ENCODE data around the gene TMEM59. TPM values are rescaled to one million over a fixed set of nuclear protein-coding genes. Genes with fewer than 3 reads are reported as not detected.

Gene TMEM59
- polyA plus RNA-seq, 1 donor (not counting 4 experiments of a cell fraction or from before 2014, with no cell fraction given), result 342 TPM

DNA sequence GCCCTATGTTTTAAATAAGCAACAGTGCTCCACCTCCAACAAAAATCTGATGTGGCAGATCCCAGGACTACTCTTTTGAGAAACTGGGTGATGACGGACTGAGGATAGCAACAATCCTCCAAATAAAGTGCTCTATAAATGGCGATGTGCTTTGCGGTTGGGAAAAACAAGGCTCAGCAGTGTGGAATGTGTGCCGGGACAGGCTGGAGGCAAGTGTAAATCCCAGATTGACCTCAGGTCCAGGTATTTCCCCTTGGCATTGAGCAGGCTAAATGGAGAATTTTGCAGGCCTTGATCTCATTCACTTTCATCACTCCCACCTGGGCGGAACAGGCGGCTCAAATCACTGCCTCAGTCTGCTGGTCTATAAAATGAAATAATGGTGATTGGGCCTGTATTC is 71.8 kb downstream of the TMEM59 start:
- Histone ChIP-seq H3K9me1 (ENCODE audit: control insufficient read depth, extremely low read depth, insufficient read depth, low read length) (no peaks in the 10 kb centered on the region), H3K9me3 (ENCODE audit: control insufficient read depth, low read depth, low read length) (no peaks in the 10 kb centered on the region), H3K27me3 (ENCODE audit: control insufficient read depth, extremely low read depth, insufficient read depth, low read length) (no peaks in the 10 kb centered on the region), H3K4me1 (ENCODE audit: control insufficient read depth, extremely low read depth, insufficient read depth, low read length) (peaks cover 8% of the 10 kb centered on the region), H3K36me3 (ENCODE audit: control insufficient read depth in 2 of 2, extremely low read depth in 1 of 2, insufficient read depth in 2 of 2, low read length in 2 of 2) (no peaks in the 10 kb centered on the region), H3K4me2 (ENCODE audit: control insufficient read depth, extremely low read depth, insufficient read depth, low read depth, low read length) (no peak overlapping the region), H3K4me3 (ENCODE audit: control insufficient read depth in 2 of 3, extremely low read depth in 1 of 3, insufficient read depth in 2 of 3, low read depth in 1 of 3, low read length in 3 of 3) (no peak overlapping the region), H2AFZ (ENCODE audit: control insufficient read depth, low read length) (no peak overlapping the region), H3K9ac (ENCODE audit: control insufficient read depth, extremely low read depth, insufficient read depth, low read length) (no peak overlapping the region), H4K20me1 (ENCODE audit: control insufficient read depth, extremely low read depth, insufficient read depth, low read length) (no peaks in the 10 kb centered on the region), H3K27ac (ENCODE audit: control insufficient read depth, insufficient read depth, low read length) (no peak overlapping the region), H3K79me2 (ENCODE audit: control insufficient read depth, insufficient read depth, low read length) (no peaks in the 10 kb centered on the region)
- TF ChIP-seq EZH2 (IDR thresholded peaks at IDR 0.05; ENCODE audit: low read length), result no peak
- no peak for TF ChIP-seq CTCF (optimal IDR thresholded peaks at IDR 0.05 in 1 of 3, IDR thresholded peaks at IDR 0.05 in 1 of 3, conservative IDR thresholded peaks at IDR 0.05 in 1 of 3; ENCODE audit: extremely low read depth in 1 of 3, insufficient read depth in 2 of 3, low read length in 3 of 3)
- no peak for FAIRE-seq
- dilution Hi-C loops (cut with MboI; ENCODE audit: extremely low pct_ligation_motif_present, low sequenced_read_pairs), result no loop called here
- no peak for DNase-seq (ENCODE audit: low read depth, low spot score)

DNA sequence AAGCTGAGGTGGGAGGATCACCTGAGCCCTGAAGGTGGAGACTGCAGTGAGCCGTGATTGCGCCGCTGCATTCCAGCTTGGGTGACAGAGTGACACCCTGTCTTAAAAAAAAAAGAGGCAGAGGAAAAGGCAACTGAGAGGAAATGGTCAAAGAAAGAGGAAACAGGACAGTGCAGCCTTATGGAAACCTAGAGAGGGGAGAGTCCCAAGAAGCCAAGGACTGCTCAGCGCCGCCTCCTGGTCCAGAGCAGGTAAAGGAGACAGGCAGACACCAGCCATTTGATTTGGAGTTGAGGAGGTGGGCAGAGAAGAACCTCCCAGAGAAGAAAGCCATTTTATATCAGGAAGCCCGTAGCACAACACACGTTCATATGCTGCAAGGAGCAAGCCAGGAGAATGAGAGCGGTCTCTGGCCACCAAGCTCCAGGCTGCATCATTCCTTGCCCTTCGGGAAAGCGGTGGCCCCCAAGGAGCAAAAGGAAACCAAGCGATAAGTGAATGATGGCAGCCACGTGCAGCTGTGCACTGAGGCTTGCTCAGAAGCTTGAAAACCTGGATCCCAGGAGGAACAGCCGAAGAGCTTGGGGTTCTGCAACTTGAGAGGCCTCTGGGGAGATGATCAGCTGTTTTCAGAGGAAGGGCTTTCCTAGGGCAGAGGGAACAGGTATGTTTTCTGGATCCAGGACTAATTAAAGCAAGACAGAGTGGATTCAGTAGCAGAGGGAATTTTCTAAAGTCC is 73.1 kb downstream of the TMEM59 start:
- no peaks in the 10 kb centered on the region for H3K9me1 ChIP-seq (ENCODE audit: control insufficient read depth, extremely low read depth, insufficient read depth, low read length)
- dilution Hi-C loops (cut with MboI; ENCODE audit: extremely low pct_ligation_motif_present, low sequenced_read_pairs), result no loop called here
- no peak overlapping the region for H3K27ac ChIP-seq (ENCODE audit: control insufficient read depth, insufficient read depth, low read length)
- no peak for FAIRE-seq
- no peaks in the 10 kb centered on the region for H3K36me3 ChIP-seq (ENCODE audit: control insufficient read depth in 2 of 2, extremely low read depth in 1 of 2, insufficient read depth in 2 of 2, low read length in 2 of 2)
- no peak overlapping the region for H3K4me3 ChIP-seq (ENCODE audit: control insufficient read depth in 2 of 3, extremely low read depth in 1 of 3, insufficient read depth in 2 of 3, low read depth in 1 of 3, low read length in 3 of 3)
- H3K79me2 ChIP-seq (ENCODE audit: control insufficient read depth, insufficient read depth, low read length), result no peaks in the 10 kb centered on the region
- H2AFZ ChIP-seq (ENCODE audit: control insufficient read depth, low read length), result no peak overlapping the region
- no peak overlapping the region for H3K4me2 ChIP-seq (ENCODE audit: control insufficient read depth, extremely low read depth, insufficient read depth, low read depth, low read length)
- H3K4me1 ChIP-seq (ENCODE audit: control insufficient read depth, extremely low read depth, insufficient read depth, low read length), result peaks cover 8% of the 10 kb centered on the region
- no peak for DNase-seq (ENCODE audit: low read depth, low spot score)
- no peak overlapping the region for H3K9ac ChIP-seq (ENCODE audit: control insufficient read depth, extremely low read depth, insufficient read depth, low read length)
- no peaks in the 10 kb centered on the region for H3K27me3 ChIP-seq (ENCODE audit: control insufficient read depth, extremely low read depth, insufficient read depth, low read length)
- no peaks in the 10 kb centered on the region for H4K20me1 ChIP-seq (ENCODE audit: control insufficient read depth, extremely low read depth, insufficient read depth, low read length)
- no peaks in the 10 kb centered on the region for H3K9me3 ChIP-seq (ENCODE audit: control insufficient read depth, low read depth, low read length)
- TF ChIP-seq EZH2 (IDR thresholded peaks at IDR 0.05; ENCODE audit: low read length) (no peak), CTCF (optimal IDR thresholded peaks at IDR 0.05 in 1 of 3, IDR thresholded peaks at IDR 0.05 in 1 of 3, conservative IDR thresholded peaks at IDR 0.05 in 1 of 3; ENCODE audit: extremely low read depth in 1 of 3, insufficient read depth in 2 of 3, low read length in 3 of 3) (no peak)

Small RNA genes within 50 kb of the gene (small RNA-seq; reads per million reads assigned to genes)
- gene AL353898.1 (ENCODE audit: insufficient read length in 3 of 3, low read depth in 3 of 3, low replicate concordance in 1 of 3), result 0 reads per million in 3 experiments
- gene AL353898.2 (ENCODE audit: insufficient read length in 3 of 3, low read depth in 3 of 3, low replicate concordance in 1 of 3), result 0 reads per million in 3 experiments

Other genes starting within 250 kb of the TMEM59 start
- gene NDC1, start 214.9 kb downstream of the TMEM59 start, polyA plus RNA-seq, result 24.5 to 36.1 TPM (median 30.5 TPM) in 3 replicates
- 36.3 to 45.7 TPM (median 43.3 TPM) in 3 replicates for gene YIPF1, start 163.4 kb downstream of the TMEM59 start, polyA plus RNA-seq
- not detected in 3 replicates for gene DIO1, start 159.0 kb downstream of the TMEM59 start, polyA plus RNA-seq
- 24.5 to 64.3 TPM (median 26.4 TPM) in 3 replicates for gene IFT25, start 107.5 kb downstream of the TMEM59 start, polyA plus RNA-seq
- 45.7 to 70.6 TPM (median 61.8 TPM) in 3 replicates for gene LRRC42, start 106.9 kb downstream of the TMEM59 start, polyA plus RNA-seq
- gene LDLRAD1, start 35.0 kb downstream of the TMEM59 start, polyA plus RNA-seq, result not detected in 3 replicates
- gene TCEANC2, start 404 bp upstream of the TMEM59 start, polyA plus RNA-seq, result 3.5 to 5.2 TPM (median 4.3 TPM) in 3 replicates
- not detected in 3 replicates for gene CDCP2, start 99.8 kb upstream of the TMEM59 start, polyA plus RNA-seq
- gene CYB5RL, start 146.8 kb upstream of the TMEM59 start, polyA plus RNA-seq, result 0.67 to 1.3 TPM (median 0.73 TPM) in 3 replicates
- 30.9 to 31.7 TPM (median 31.0 TPM) in 3 replicates for gene MRPL37, start 147.0 kb upstream of the TMEM59 start, polyA plus RNA-seq

All from keratinocyte (primary cell).